Fibroblast of pulmonary artery (primary cell): ENCODE measurements around the gene SRP68.

Experiments
- DNase-seq: peaks from one replicate; pipeline ENCODE4 v3.0.0-alpha.2; 2010; ENCODE audit warnings: low read depth
- H3K4me3 ChIP-seq: replicated peaks from 2 replicates; pipeline ENCODE4 v1.5.1; 2011; ENCODE audit warnings: low read depth, mild to moderate bottlenecking, control low read depth, low read length, moderate library complexity
- TF ChIP-seq, protein P1 (sequence below): IDR thresholded peaks from 2 replicates; pipeline ENCODE4 v1.5.1; 2011; ENCODE audit warnings: mild to moderate bottlenecking, control low read depth, low read length, inconsistent platforms; ENCODE audit errors: missing control alignments

Gene SRP68

DNA sequence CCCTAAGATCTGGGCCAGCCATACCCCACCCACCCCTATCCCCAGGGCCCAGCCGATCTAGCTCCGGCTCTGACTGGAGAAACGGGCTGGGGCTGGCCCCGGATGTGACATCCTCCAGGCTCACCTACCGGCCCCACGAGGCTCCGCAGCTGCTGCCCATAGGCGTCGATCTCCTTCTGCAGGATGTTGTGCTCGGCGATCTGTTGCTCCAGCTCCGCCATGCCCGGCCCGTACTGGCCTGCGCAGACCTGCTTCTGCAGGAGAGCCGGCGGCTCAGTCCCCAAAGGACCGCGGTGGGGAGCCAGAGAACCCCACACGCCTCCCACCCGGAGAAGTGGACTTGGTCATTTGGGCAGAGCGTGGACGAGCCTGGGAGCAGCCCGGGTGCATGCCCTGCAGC, 50.0 kb downstream of the SRP68 start:
- TF ChIP-seq, protein P1, sequence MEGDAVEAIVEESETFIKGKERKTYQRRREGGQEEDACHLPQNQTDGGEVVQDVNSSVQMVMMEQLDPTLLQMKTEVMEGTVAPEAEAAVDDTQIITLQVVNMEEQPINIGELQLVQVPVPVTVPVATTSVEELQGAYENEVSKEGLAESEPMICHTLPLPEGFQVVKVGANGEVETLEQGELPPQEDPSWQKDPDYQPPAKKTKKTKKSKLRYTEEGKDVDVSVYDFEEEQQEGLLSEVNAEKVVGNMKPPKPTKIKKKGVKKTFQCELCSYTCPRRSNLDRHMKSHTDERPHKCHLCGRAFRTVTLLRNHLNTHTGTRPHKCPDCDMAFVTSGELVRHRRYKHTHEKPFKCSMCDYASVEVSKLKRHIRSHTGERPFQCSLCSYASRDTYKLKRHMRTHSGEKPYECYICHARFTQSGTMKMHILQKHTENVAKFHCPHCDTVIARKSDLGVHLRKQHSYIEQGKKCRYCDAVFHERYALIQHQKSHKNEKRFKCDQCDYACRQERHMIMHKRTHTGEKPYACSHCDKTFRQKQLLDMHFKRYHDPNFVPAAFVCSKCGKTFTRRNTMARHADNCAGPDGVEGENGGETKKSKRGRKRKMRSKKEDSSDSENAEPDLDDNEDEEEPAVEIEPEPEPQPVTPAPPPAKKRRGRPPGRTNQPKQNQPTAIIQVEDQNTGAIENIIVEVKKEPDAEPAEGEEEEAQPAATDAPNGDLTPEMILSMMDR, result no peak
- no peak overlapping the region for H3K4me3 ChIP-seq
- no peak for DNase-seq

DNA sequence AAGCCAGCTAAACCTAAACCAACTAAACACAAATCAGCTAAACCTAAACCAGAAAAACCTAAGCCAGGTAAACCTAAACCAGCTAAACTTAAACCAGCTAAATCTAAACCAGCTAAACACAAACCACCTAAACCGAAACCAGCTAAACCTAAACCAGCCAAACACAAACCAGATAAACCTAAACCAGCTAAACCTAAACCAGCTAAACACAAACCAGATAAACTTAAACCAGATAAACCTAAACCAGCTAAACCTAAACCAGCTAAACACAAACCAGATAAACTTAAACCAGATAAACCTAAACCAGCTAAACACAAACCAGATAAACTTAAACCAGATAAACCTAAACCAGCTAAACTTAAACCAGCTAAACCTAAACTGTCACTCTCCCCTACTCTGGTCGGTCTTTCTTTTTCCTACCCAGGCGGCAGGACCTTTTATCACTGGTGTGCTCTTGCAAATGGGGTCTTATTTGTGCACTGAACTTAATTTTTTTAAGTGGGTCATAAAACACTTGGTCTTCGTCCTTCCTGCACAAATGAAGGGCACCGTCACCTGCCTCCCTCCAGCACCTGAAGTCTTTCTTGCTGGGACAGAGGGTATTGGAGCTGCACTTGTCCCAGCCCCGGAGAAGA, 52.4 kb downstream of the SRP68 start:
- DNase-seq, result no peak
- no peak overlapping the region for H3K4me3 ChIP-seq
- TF ChIP-seq, protein P1, result no peak

DNA sequence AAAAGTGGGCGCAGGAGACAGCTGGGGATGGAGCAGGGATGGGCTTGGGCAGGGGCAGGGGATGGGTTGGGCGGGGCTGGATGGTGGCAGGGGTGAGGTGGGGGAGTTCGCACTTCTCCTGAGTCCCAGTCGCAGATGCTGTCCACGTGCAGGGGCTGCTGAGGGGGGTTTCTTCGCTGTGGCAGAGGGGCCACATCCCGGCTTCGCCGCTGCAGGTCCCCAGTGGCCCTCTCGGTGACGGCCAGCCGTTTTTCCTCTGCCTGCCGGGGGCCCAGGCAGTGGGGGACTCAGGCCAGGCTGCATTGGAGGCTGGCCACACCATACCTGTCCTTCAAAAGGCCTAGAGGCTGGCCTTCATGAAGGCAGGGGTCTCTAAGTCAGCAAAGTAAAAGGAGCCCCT, 53.5 kb downstream of the SRP68 start:
- DNase-seq, result no peak
- no peak overlapping the region for H3K4me3 ChIP-seq
- TF ChIP-seq, protein P1, result no peak

DNA sequence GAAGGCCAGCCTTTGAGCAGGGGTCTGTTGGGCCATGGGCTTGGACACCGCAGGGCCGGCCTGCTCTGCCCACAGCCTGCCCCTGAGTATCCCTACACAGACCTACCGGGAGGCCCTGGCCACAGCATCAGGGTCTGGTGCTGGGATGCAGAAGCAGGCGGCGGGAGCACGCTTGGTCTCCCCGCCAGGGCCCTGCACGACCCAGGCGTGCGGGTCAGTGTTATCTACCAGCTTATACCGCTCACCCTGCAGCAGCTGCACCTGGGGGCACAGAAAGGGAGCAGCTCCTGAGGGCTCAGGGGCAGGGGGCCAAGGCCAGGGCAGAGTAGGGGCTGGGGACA, 54.0 kb downstream of the SRP68 start:
- H3K4me3 ChIP-seq, result no peak overlapping the region
- DNase-seq, result no peak
- TF ChIP-seq, protein P1, result no peak

DNA sequence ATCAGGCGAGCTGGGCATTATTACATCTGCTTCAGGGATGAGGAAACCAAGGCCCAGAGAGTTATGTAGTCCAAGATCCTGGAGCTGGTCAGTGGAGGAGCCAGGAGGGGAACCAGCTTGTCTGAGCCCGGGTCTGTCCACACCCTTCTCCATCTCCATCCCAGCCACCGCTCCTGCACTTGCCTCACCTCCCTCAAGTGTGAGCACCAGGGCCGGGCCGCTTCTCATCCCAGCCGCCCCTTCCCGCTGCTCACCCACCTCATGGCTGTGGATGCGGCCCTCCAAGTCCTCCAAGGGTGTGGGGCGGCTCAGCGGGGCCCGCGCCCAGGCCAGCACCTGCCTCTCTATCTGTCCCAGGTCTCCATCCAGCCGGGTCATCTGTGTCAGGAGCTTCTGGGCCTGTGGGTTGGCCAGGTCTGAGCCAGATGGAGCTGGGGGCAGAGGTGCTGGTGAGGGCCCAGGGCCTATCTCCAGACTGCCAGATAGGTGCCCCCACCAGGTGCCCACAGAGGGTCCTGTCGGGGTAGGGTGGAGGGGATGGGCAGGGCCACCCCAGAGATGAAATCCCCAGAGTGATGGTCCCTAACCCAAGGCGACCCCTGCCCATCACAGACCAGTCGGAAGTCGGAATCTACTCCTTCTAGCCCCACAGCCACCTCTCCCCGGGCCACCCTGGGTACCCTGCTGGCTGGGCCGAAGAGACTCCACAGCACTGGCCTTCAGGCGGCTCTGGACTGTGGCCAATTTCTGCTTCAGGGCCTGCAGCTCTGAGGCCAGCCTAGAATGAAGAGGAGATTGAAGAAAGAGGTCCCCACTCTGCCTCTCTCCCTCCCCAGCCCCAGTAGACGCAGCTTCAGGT, 54.6 kb downstream of the SRP68 start:
- H3K4me3 ChIP-seq, result no peak overlapping the region
- no peak for DNase-seq
- TF ChIP-seq, protein P1, result no peak

DNA sequence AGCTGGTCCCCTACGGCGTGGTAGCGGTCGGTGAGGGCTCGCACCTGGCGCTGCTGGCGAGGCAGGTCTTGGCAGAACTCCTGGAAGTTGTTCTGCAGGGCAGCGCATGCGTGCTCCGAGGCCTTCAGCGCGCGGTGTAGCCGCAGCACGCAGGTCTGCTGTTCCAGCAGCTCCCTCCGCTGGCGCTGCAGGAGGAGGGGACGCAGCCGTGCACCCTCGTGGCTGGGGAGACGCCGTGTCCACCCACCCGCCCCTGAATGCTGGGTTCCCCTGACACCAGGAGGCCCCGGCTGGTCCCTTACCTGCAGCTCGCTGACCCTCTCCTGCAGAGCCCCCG, 57.4 kb downstream of the SRP68 start:
- DNase-seq, result no peak
- H3K4me3 ChIP-seq, result no peak overlapping the region
- TF ChIP-seq, protein P1, result no peak
